H1 (cell line): ENCODE measurements around the gene PARP4. TPM values are rescaled to one million over a fixed set of nuclear protein-coding genes. Genes with fewer than 3 reads are reported as not detected.
A peak's percentile ranks its signal among the peaks of the same experiment; 100 is the strongest.

ENCODE experiments used
- CTCF ChIA-PET: fragments of 300-600 bp; sonication (Branson Sonifier 250); formaldehyde crosslinking; loops from one replicate; lab custom pipeline; 2021; ENCODE audit not compliant: partially characterized antibody; lab: Charles Lee
- POLR2A ChIA-PET: fragments of 300-600 bp; sonication (Branson Sonifier 250); formaldehyde crosslinking; loops from one replicate; lab custom pipeline; 2021; ENCODE audit warnings: inconsistent platforms; ENCODE audit not compliant: partially characterized antibody; lab: Charles Lee
- DNase-seq, 2 experiments: peaks; one replicate each; pipeline versions ENCODE4 v3.0.0 to v3.0.0-alpha.2; 2010 to 2022; ENCODE audit warnings: low spot score in 2 of 2, low read depth in 1 of 2, mixed read lengths in 1 of 2
- FAIRE-seq: peaks from 2 replicates; lab custom pipeline; 2011; peaks lifted over from hg19 to GRCh38; lab: Jason Lieb, UNC
- H2AFZ ChIP-seq: 2 replicates; pipeline ENCODE4 v1.8.1; 2012; ENCODE audit warnings: low read length, inconsistent platforms
- H2AK5ac ChIP-seq: 2 replicates; pipeline ENCODE4 v1.6.1; 2013; ENCODE audit warnings: low read depth, low read length
- H2BK120ac ChIP-seq: replicated peaks from 2 replicates; pipeline ENCODE3; 2013; ENCODE audit warnings: low read depth, low read length, inconsistent platforms
- H2BK12ac ChIP-seq: 2 replicates; pipeline ENCODE4 v1.6.1; 2013; ENCODE audit warnings: low read depth, low read length
- H2BK15ac ChIP-seq: 2 replicates; pipeline ENCODE4 v1.6.1; 2013; ENCODE audit warnings: low read length
- H2BK20ac ChIP-seq: 2 replicates; pipeline ENCODE4 v1.6.1; 2013; ENCODE audit warnings: low read length
- H2BK5ac ChIP-seq: 2 replicates; pipeline ENCODE4 v1.6.1; 2013; ENCODE audit warnings: low read depth, low read length
- H3K14ac ChIP-seq: 2 replicates; pipeline ENCODE4 v1.6.1; 2013; ENCODE audit warnings: inconsistent platforms; ENCODE audit not compliant: insufficient read length
- H3K18ac ChIP-seq: 2 replicates; pipeline ENCODE4 v1.6.1; 2013; ENCODE audit warnings: low read length; ENCODE audit errors: extremely low read depth
- H3K23ac ChIP-seq: 2 replicates; pipeline ENCODE4 v1.6.1; 2013; ENCODE audit warnings: inconsistent platforms; ENCODE audit not compliant: insufficient read length
- H3K23me2 ChIP-seq: 2 replicates; pipeline ENCODE4 v1.6.1; 2013; ENCODE audit warnings: low read depth, low read length
- H3K27ac ChIP-seq: 2 replicates; pipeline ENCODE4 v1.6.1; 2011; ENCODE audit warnings: low read depth, low read length, inconsistent platforms
- H3K27me3 ChIP-seq, 4 experiments: replicated peaks in 1 of 4; 1 replicate in 1 of 4; 2 replicates in 3 of 4; pipeline versions ENCODE4 v1.6.1 to v1.8.1; 2011 to 2013; ENCODE audit warnings: low read length in 3 of 4, mild to moderate bottlenecking in 3 of 4, inconsistent platforms in 2 of 4, mixed read lengths in 2 of 4, moderate library complexity in 1 of 4; ENCODE audit not compliant: control insufficient read depth in 3 of 4, insufficient read depth in 3 of 4; ENCODE audit errors: extremely low read depth in 1 of 4
- H3K36me3 ChIP-seq, 4 experiments: 2 replicates each; pipeline versions ENCODE4 v1.6.1 to v1.8.1; 2011 to 2013; ENCODE audit warnings: mild to moderate bottlenecking in 4 of 4, low read length in 3 of 4, moderate library complexity in 2 of 4, control low read depth in 1 of 4, inconsistent platforms in 1 of 4; ENCODE audit not compliant: insufficient read depth in 4 of 4, control insufficient read depth in 2 of 4
- H3K4ac ChIP-seq: replicated peaks from 2 replicates; pipeline ENCODE3; 2013; ENCODE audit warnings: low read length, low read depth, mixed read lengths, inconsistent platforms; ENCODE audit not compliant: insufficient read length
- H3K4me1 ChIP-seq, 4 experiments: replicated peaks in 1 of 4; 1 replicate in 1 of 4; 2 replicates in 3 of 4; pipeline versions ENCODE4 v1.6.1 to v1.8.1; 2011 to 2013; ENCODE audit warnings: low read length in 3 of 4, inconsistent platforms in 2 of 4, mixed read lengths in 1 of 4; ENCODE audit not compliant: insufficient read depth in 4 of 4, control insufficient read depth in 3 of 4
- H3K4me2 ChIP-seq, 2 experiments: 2 replicates each; pipeline versions ENCODE4 v1.6.1 to v1.8.1; 2011 to 2013; ENCODE audit warnings: low read depth in 2 of 2, low read length in 2 of 2, control low read depth in 1 of 2, inconsistent platforms in 1 of 2, mild to moderate bottlenecking in 1 of 2; ENCODE audit not compliant: insufficient read depth in 1 of 2
- H3K4me3 ChIP-seq, 4 experiments: fragments of 200-600, 300-600 bp in 1 of 4; sonication (generic), shearing (Covaris generic), sonication (Bioruptor Twin) in 1 of 4; 2 replicates each; pipeline versions ENCODE4 v1.5.1 to v1.8.1; 2011 to 2016; ENCODE audit warnings: low read length in 4 of 4, low read depth in 3 of 4, control low read depth in 2 of 4, inconsistent platforms in 2 of 4, mild to moderate bottlenecking in 2 of 4, mixed read lengths in 1 of 4, moderate library complexity in 1 of 4; ENCODE audit not compliant: insufficient read depth in 2 of 4; ENCODE audit errors: extremely low read depth in 1 of 4
- H3K56ac ChIP-seq: replicated peaks from 2 replicates; pipeline ENCODE3; 2013; ENCODE audit warnings: low read depth, mild to moderate bottlenecking, mixed read lengths, low read length, inconsistent platforms; ENCODE audit not compliant: insufficient read length
- H3K79me1 ChIP-seq: 2 replicates; pipeline ENCODE4 v1.6.1; 2013; ENCODE audit warnings: low read depth, low read length, control low read depth
- H3K79me2 ChIP-seq, 2 experiments: 2 replicates each; pipeline versions ENCODE4 v1.6.1 to v1.8.1; 2012 to 2013; ENCODE audit warnings: low read length in 2 of 2, mild to moderate bottlenecking in 2 of 2, inconsistent platforms in 1 of 2; ENCODE audit not compliant: insufficient read depth in 2 of 2, control insufficient read depth in 1 of 2
- H3K9ac ChIP-seq, 4 experiments: replicated peaks in 1 of 4; 1 replicate in 1 of 4; 2 replicates in 3 of 4; pipeline versions ENCODE4 v1.6.1 to v1.8.1; 2011 to 2013; ENCODE audit warnings: low read depth in 3 of 4, low read length in 3 of 4, control low read depth in 2 of 4, mild to moderate bottlenecking in 2 of 4, moderate library complexity in 2 of 4, inconsistent platforms in 1 of 4; ENCODE audit errors: extremely low read depth in 1 of 4
- H3K9me3 ChIP-seq, 2 experiments: 2 replicates each; pipeline versions ENCODE4 v1.6.1 to v1.8.1; 2012 to 2013; ENCODE audit warnings: mild to moderate bottlenecking in 2 of 2, moderate library complexity in 2 of 2, control low read depth in 1 of 2, inconsistent platforms in 1 of 2, low read depth in 1 of 2, low read length in 1 of 2, mixed read lengths in 1 of 2; ENCODE audit not compliant: insufficient read depth in 2 of 2
- H4K20me1 ChIP-seq, 2 experiments: replicated peaks in 1 of 2; 2 replicates each; pipeline versions ENCODE3 to v1.8.1; 2011 to 2013; ENCODE audit warnings: inconsistent platforms in 2 of 2, low read length in 2 of 2, mild to moderate bottlenecking in 1 of 2; ENCODE audit not compliant: insufficient read depth in 2 of 2, control insufficient read depth in 1 of 2
- H4K5ac ChIP-seq: 2 replicates; pipeline ENCODE4 v1.6.1; 2013; ENCODE audit warnings: low read length, low read depth, mixed read lengths, inconsistent platforms; ENCODE audit not compliant: insufficient read length
- H4K8ac ChIP-seq: 2 replicates; pipeline ENCODE4 v1.8.0; 2013; ENCODE audit warnings: mild to moderate bottlenecking, moderate library complexity, low read length, inconsistent platforms; ENCODE audit not compliant: insufficient read depth; ENCODE audit errors: extremely low read depth
- H4K91ac ChIP-seq: replicated peaks from 2 replicates; pipeline ENCODE3; 2013; ENCODE audit warnings: low read length, mixed read lengths, inconsistent platforms; ENCODE audit not compliant: insufficient read length
- BRCA1 ChIP-seq: IDR thresholded peaks from 2 replicates; pipeline ENCODE4 v1.6.1; 2012; ENCODE audit warnings: low read depth, low read length, improper control_type of control experiment
- MAX ChIP-seq: IDR thresholded peaks from 2 replicates; pipeline ENCODE4 v1.6.1; 2012; ENCODE audit warnings: inconsistent platforms
- SRF ChIP-seq: IDR thresholded peaks from 2 replicates; pipeline ENCODE4 v1.6.1; 2011; ENCODE audit warnings: mild to moderate bottlenecking, low read depth, low read length, moderate library complexity
- TCF12 ChIP-seq: IDR thresholded peaks from 2 replicates; pipeline ENCODE4 v1.6.1; 2011; ENCODE audit warnings: low read depth, mild to moderate bottlenecking, low read length
- WGBS, 2 experiments: shearing (Covaris generic) in 1 of 2; methylation state at CpG; one replicate each; pipeline versions ENCODE4 v1.1.6 to v1.1.7; 2013 to 2015; ENCODE audit warnings: low lambda C conversion rate in 2 of 2, mixed read lengths in 2 of 2, inconsistent platforms in 1 of 2, low coverage in 1 of 2, missing lambda C conversion rate in 1 of 2; ENCODE audit not compliant: insufficient replicate concordance in 2 of 2, insufficient coverage in 1 of 2, insufficient read length in 1 of 2; ENCODE audit errors: extremely low coverage in 1 of 2, missing lambda C conversion rate in 1 of 2; 5-methylcytosine and 5-hydroxymethylcytosine counted together
- polyA plus RNA-seq, 7 experiments: library from polyadenylated mRNA; depleted of rRNA in 3 of 7; stranded (reverse) in 5 of 7; unstranded in 2 of 7; fragments of >200 nt in 5 of 7; fragments of 200-250 nt in 2 of 7; gene quantifications; 1 replicate in 5 of 7; 2 replicates in 1 of 7; 4 replicates in 1 of 7; pipeline versions ENCODE4 v1.2.1 to v1.2.3, GENCODE V29; 2011 to 2013; ENCODE audit warnings: missing spikeins in 2 of 7, mixed read lengths in 2 of 7
- total RNA-seq: library from RNA; stranded (reverse); fragmentation: NEBNext Ultra II Directional; extraction: Animal tissue kit (Norgen Biotek cat#: 25700); gene quantifications from 2 replicates; pipeline ENCODE4 v1.2.1, GENCODE V29; 2021

The PARP4 gene
- total and polyA plus RNA-seq, 2 of the 8 experiments (the other 6 are each of a cell fraction or from before 2014, with no cell fraction given) = 22.2 to 40.3 TPM

- no peak overlapping the region for H3K56ac ChIP-seq
- no peaks in the 10 kb centered on the region for H3K23me2 ChIP-seq
- no peak overlapping the region for H2BK12ac ChIP-seq
- DNase-seq (peak in 1 of 2 experiments; percentile 45), FAIRE-seq (peak; percentile 74)
- H3K79me1 ChIP-seq = no peaks in the 10 kb centered on the region
- H3K27me3 ChIP-seq = no peaks in the 10 kb centered on the region
- H4K20me1 ChIP-seq = no peaks in the 10 kb centered on the region
- H2BK120ac ChIP-seq = no peak overlapping the region
- H3K18ac ChIP-seq = no peak overlapping the region; the same call in 1 of the 2 replicates
- no peak overlapping the region for H2BK20ac ChIP-seq
- no peak overlapping the region for H3K4me3 ChIP-seq
- ChIA-PET POLR2A (no interaction called here), CTCF (interaction anchor here (0.5 to 1.2 kb wide), 3 partner anchors 27 to 111 kb away, joined by 3 read pairs; no protein-coding TSS in a partner anchor)
- H3K36me3 ChIP-seq = no peaks in the 10 kb centered on the region
- H4K8ac ChIP-seq = no peak overlapping the region
- no peak overlapping the region for H3K23ac ChIP-seq
- H2BK5ac ChIP-seq = no peak overlapping the region
- H3K4me1 ChIP-seq = no peaks in the 10 kb centered on the region; a peak in 1 of 7 replicates
- H3K27ac ChIP-seq = no peak overlapping the region
- TF ChIP-seq BRCA1 (no peak), TCF12 (no peak), SRF (no peak), MAX (no peak)
- no peak overlapping the region for H3K4me2 ChIP-seq
- H3K9me3 ChIP-seq = no peaks in the 10 kb centered on the region
- H3K79me2 ChIP-seq = no peaks in the 10 kb centered on the region
- H2BK15ac ChIP-seq = no peak overlapping the region
- no peak overlapping the region for H3K9ac ChIP-seq
- H4K5ac ChIP-seq = no peak overlapping the region
- no peak overlapping the region for H3K4ac ChIP-seq
- H2AK5ac ChIP-seq = no peak overlapping the region
- no peak overlapping the region for H4K91ac ChIP-seq
- H2AFZ ChIP-seq = peak overlapping the region; percentile 84
- H3K14ac ChIP-seq = no peak overlapping the region
- WGBS, 2 experiments = 84% methylated on average over 14 of the region's 14 CpGs; no CpG with 5 or more reads in 1 of the 2 experiments
Measured at GRCh38 chr13:24381541-24382265, 130.9 kb downstream of the PARP4 start.
